Gastroesophageal sphincter (tissue), 3 donors: ENCODE data around the gene AIG1.

Source experiments
- POLR2A ChIP-seq, 2 donors: fragments of 450-650 bp; IDR thresholded peaks; one replicate each; pipeline ENCODE4 v1.6.1; 2017; ENCODE audit warnings: antibody characterized with exemption in 2 of 2, mild to moderate bottlenecking in 2 of 2, moderate library complexity in 1 of 2
- TF ChIP-seq, protein P1 (sequence below), 4 experiments: fragments of 200-600 bp in 2 of 4; fragments of 450-650 bp in 2 of 4; sonication (generic) in 1 of 4; IDR thresholded peaks; one replicate each; pipeline ENCODE4 v1.5.1; 2017 to 2019; ENCODE audit warnings: antibody characterized with exemption in 4 of 4, mild to moderate bottlenecking in 2 of 4, moderate library complexity in 2 of 4

GRCh38 chr6:143339223-143339622, 278.5 kb downstream of the AIG1 start:
- TF ChIP-seq POLR2A (IDR thresholded peaks at IDR 0.05): no peak
- TF ChIP-seq, protein P1, sequence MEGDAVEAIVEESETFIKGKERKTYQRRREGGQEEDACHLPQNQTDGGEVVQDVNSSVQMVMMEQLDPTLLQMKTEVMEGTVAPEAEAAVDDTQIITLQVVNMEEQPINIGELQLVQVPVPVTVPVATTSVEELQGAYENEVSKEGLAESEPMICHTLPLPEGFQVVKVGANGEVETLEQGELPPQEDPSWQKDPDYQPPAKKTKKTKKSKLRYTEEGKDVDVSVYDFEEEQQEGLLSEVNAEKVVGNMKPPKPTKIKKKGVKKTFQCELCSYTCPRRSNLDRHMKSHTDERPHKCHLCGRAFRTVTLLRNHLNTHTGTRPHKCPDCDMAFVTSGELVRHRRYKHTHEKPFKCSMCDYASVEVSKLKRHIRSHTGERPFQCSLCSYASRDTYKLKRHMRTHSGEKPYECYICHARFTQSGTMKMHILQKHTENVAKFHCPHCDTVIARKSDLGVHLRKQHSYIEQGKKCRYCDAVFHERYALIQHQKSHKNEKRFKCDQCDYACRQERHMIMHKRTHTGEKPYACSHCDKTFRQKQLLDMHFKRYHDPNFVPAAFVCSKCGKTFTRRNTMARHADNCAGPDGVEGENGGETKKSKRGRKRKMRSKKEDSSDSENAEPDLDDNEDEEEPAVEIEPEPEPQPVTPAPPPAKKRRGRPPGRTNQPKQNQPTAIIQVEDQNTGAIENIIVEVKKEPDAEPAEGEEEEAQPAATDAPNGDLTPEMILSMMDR (IDR thresholded peaks at IDR 0.05): no peak
